ENCODE data around the gene DHRS9. TPM values are rescaled to one million over a fixed set of nuclear protein-coding genes. Genes with fewer than 3 reads are reported as not detected.

The DHRS9 gene
- total RNA-seq = 2.3 TPM

DNA sequence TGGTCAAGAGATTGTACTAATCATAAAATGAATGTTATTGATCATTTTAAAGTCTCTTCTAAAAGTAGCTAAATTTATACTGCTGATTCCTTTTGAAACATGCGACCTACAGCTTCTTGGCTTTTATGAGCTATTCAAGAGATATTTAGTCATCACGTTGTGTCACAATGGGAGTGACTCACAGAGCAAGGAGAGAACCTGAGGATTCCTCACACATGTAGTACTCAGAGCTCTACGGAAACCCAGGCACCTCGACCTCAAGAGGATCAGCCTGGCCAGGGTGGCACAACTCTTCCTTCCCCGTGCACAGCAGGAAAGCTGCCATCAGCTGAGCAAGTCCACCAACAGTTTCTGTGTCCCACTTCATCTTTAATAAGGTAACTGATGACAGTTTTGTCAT, at the start of gene DHRS9:
DHRS9 (plus strand) TSS at position 223 of the 400 bp plus-strand sequence. CDS start 12,019 bp downstream, outside the sequence.

DNA sequence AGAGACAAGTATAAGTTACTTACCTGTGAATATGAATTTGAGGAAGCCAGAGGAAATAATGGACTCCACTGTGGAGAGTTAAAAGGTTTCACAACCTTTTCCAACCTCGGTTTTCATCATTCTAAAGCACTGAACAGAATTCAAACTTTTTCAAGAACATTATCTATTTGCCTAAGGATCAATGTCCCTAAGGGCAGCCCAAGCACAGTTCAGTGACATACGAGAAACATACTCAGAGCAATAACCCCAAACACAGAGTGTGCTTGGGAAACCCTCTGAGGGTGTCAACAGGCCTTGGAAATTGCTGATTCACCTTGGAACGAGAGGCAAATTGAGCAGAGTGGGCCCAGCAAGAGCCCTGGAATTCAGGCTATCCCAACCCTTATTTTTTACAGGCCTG, 38.2 kb upstream of the DHRS9 start, which contains the start of gene ABCB11:
ABCB11 (minus strand) TSS at position 123 of the 400 bp plus-strand sequence. CDS start 13,199 bp downstream, outside the sequence.

Other genes starting within 250 kb of the DHRS9 start
- 13.1 TPM for gene SPC25, start 179.1 kb upstream of the DHRS9 start, total RNA-seq
- gene G6PC2, start 168.3 kb upstream of the DHRS9 start, total RNA-seq = 4.2 TPM
- gene ABCB11, start 38.2 kb upstream of the DHRS9 start, total RNA-seq = 0.38 TPM